GM18499 (cell line): Measurements from ENCODE around the gene MYMX.

Experiments used
- ATAC-seq: cut with Tn5 transposase; IDR thresholded peaks from one replicate; pipeline ENCODE4 v1.9.1; 2021; ENCODE audit warnings: moderate number of reproducible peaks; ENCODE audit not compliant: insufficient read depth, unreplicated experiment

The MYMX gene

GRCh38 chr6:44260011-44260410 lies 43.3 kb downstream of the MYMX start:
- no peak for ATAC-seq

GRCh38 chr6:44260451-44261297 lies 43.9 kb downstream of the MYMX start:
- ATAC-seq, result no peak

GRCh38 chr6:44261581-44261980 lies 44.9 kb downstream of the MYMX start:
- no peak for ATAC-seq

DNA sequence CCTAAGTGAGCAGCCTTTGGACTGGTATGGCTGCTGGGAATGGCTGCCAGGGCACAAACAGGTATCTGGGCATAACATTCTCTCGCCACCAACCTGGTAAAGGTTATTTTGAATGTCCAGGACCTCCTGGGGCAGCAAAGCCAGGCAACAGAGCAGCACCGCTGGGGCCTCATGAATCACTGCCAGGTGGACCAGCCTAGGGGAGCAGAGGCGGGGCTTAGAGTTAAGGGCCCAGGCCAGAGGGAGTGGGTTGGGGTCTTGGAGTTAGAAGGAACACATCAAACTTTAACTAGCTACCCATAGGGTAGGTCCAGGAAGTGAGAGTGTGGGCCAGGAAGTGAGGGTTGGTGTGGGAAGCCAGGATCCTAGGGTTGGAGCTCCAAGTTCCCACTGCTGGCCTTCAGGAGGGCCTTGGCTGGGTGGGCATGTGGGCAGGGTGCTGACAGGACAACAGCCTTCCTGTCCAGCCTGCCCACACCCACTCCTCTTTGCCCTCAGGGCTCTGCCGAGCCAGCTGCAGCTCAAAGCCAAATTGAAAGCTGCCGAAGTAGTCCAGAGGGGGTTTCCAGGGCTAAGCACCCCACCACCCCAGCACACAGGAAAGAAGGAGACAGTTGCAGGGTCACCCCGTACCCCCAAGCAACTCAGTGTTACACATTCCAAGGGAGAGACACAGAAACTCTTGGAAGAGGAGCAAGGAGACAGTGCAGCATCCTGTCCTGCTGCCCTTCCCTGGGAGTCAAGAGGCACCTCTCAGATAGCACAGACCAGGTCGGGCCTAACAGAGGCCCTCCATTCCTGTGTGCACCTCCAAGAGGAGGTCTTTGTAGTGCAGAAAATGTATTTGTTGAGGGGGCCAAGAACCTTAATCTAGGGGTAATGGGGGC lies 46.0 kb downstream of the MYMX start:
- no peak for ATAC-seq

- no peak for ATAC-seq
Measured at GRCh38 chr6:44263354-44264100, 46.8 kb downstream of the MYMX start.

DNA sequence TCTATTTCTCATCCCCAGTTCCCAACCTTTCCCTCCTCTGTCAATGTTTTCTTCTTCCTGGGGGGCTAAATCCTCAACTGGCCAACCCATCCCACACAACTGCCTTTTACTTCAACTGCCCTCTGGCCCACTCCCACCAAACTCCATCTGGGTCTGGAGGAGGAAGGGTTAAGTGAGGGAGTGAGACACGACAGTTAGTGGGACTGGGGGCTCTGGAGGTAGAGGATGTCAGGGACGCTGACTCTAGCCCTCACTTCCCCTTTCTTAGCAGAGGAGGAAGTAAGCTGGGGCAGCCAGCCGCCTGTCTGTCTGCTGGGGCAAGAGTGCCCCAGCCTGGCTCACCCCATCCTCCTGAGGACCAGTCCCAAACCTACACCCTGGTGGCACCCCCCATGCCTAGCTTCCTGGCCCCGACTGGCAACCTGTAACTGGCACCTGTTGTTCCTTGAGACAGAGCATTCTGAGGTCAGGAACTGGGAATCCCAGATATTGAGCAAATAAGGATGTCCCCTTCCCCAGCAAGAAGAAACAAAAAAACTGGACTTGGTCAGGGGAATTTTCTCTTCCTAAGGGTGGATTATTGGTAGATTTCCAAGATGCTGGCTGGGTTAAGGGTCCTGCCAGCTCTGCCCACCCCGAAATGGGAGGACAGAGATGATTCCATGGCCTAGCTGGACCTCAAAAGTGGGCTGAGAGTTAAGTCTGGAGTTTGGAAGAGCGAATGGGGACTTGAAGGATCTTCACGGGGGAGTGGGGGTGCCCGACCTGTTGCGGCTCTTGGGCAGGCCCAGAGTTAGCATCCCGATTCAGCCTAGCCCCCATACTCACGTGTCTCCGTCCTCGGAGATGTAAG lies 47.7 kb downstream of the MYMX start:
- ATAC-seq, result no peak

GRCh38 chr6:44265007-44265721 lies 48.4 kb downstream of the MYMX start, which contains the start of gene NFKBIE:
Gene NFKBIE, minus strand, starts transcription at chr6:44265551. Its CDS starts 205 bp downstream, at chr6:44265346.
- no peak for ATAC-seq

- no peak for ATAC-seq
Measured at GRCh38 chr6:44265722-44266233, 49.1 kb downstream of the MYMX start.

DNA sequence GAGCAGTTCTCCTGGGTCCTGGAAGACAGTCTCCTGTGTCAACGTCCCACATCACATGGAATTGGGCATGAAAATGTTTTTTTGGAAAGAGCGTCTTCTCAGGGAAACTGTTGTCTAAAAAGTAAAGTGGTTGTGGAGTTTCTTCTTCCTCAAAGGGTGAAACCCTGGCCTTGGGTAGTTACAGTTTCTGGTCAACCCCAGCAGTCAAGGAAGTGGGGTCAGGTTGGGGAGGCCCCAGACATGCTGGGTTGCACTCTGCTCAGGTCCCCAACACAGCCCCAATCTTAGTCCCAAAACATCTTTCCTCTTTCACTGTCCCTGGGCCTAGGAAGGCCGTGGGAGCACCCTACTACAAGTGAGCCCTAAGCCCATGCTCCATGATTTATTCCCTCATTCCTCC lies 49.6 kb downstream of the MYMX start:
- no peak for ATAC-seq

GRCh38 chr6:44267252-44267651 lies 50.5 kb downstream of the MYMX start:
- no peak for ATAC-seq
